Activated CD8-positive, alpha-beta T cell treated with anti-CD3 and anti-CD28 coated beads for 36 hours (primary cell): ENCODE results near the gene HNRNPAB. TPM values are rescaled to one million over a fixed set of nuclear protein-coding genes. Genes with fewer than 3 reads are reported as not detected.

Experiments used
- ATAC-seq: fragments of 200-7000 bp; cut with Tn5 transposase; one replicate; pipeline ENCODE4 v1.10.0; 2021; ENCODE audit warnings: mild to moderate bottlenecking, moderate library complexity
- CTCF ChIA-PET: fragments of 350-600 bp; sonication (Branson Sonifier 250); formaldehyde crosslinking; loops from one replicate; lab custom pipeline; 2021; ENCODE audit warnings: antibody characterized with exemption; lab: Charles Lee
- POLR2A ChIA-PET: fragments of 350-600 bp; sonication (Branson Sonifier 250); formaldehyde crosslinking; loops from one replicate; lab custom pipeline; 2021; ENCODE audit warnings: antibody characterized with exemption; lab: Charles Lee
- DNase-seq: peaks from one replicate; pipeline ENCODE4 v3.0.0-alpha.2; 2020
- H3K27ac Mint-ChIP-seq: one replicate; pipeline ENCODE4 v1.8.0; 2021; ENCODE audit warnings: mild to moderate bottlenecking, mixed read lengths
- H3K27me3 Mint-ChIP-seq: one replicate; pipeline ENCODE4 v1.8.0; 2021; ENCODE audit warnings: mixed read lengths
- H3K36me3 Mint-ChIP-seq: one replicate; pipeline ENCODE4 v1.8.0; 2021; ENCODE audit warnings: low read depth, mixed read lengths
- H3K4me1 Mint-ChIP-seq: one replicate; pipeline ENCODE4 v1.8.0; 2021; ENCODE audit warnings: low read depth, mixed read lengths
- H3K4me3 Mint-ChIP-seq: one replicate; pipeline ENCODE4 v1.8.0; 2021; ENCODE audit warnings: mild to moderate bottlenecking, moderate library complexity, mixed read lengths
- H3K9me3 Mint-ChIP-seq: one replicate; pipeline ENCODE4 v1.8.0; 2021; ENCODE audit warnings: mixed read lengths
- CTCF ChIP-seq: fragments of 200-600 bp; IDR thresholded peaks from one replicate; pipeline ENCODE4 v1.8.0; 2022; ENCODE audit warnings: antibody characterized with exemption, mild to moderate bottlenecking
- intact Hi-C: fragments of 100-400 bp; cut with micrococcal nuclease; formaldehyde crosslinking; loops from one replicate; pipeline ENCODE4 v1.10.0; 2022
- total RNA-seq, 2 experiments: library from RNA; stranded (reverse); gene quantifications; one replicate each; pipeline ENCODE4 v1.2.3, GENCODE V29; 2021

Gene HNRNPAB
- total RNA-seq, 2 experiments from 2014 or later, result 392 to 399 TPM

GRCh38 chr5:178198706-178199105 is 5.6 kb upstream of the HNRNPAB start:
- no peak for TF ChIP-seq CTCF
- no peaks in the 10 kb centered on the region for H3K27me3 Mint-ChIP-seq
- ATAC-seq (no peak), DNase-seq (no peak)
- ChIA-PET CTCF (no interaction called here), POLR2A (interaction anchor here (0.8 kb wide), 1 partner anchor 54 kb away, joined by 3 read pairs; no protein-coding TSS in a partner anchor)
- no peak overlapping the region for H3K4me3 Mint-ChIP-seq
- no peaks in the 10 kb centered on the region for H3K36me3 Mint-ChIP-seq
- H3K27ac Mint-ChIP-seq, result no peak overlapping the region
- intact Hi-C loops, result no loop called here
- H3K4me1 Mint-ChIP-seq, result peaks cover 16% of the 10 kb centered on the region
- H3K9me3 Mint-ChIP-seq, result no peaks in the 10 kb centered on the region

- peaks cover 2% of the 10 kb centered on the region for H3K27me3 Mint-ChIP-seq
- POLR2A ChIA-PET, result interaction anchor here (0.7 kb wide), 1 partner anchor 14 kb away, joined by 3 read pairs; no protein-coding TSS in a partner anchor
- no peak for TF ChIP-seq CTCF
- peaks cover 3% of the 10 kb centered on the region for H3K36me3 Mint-ChIP-seq
- H3K4me1 Mint-ChIP-seq, result peaks cover 9% of the 10 kb centered on the region
- H3K9me3 Mint-ChIP-seq, result no peaks in the 10 kb centered on the region
- intact Hi-C loops, result no loop called here
- DNase-seq, result no peak
- ATAC-seq, result no peak
- CTCF ChIA-PET, result no interaction called here
- H3K27ac Mint-ChIP-seq, result no peak overlapping the region
- no peak overlapping the region for H3K4me3 Mint-ChIP-seq
These were observed 4.5 kb upstream of the HNRNPAB start for GRCh38 chr5:178199581-178200434.

- CTCF ChIA-PET, result no interaction called here
- Mint-ChIP-seq H3K27me3 (peaks cover 2% of the 10 kb centered on the region), H3K4me1 (peaks cover 16% of the 10 kb centered on the region), H3K9me3 (no peaks in the 10 kb centered on the region), H3K4me3 (no peak overlapping the region), H3K36me3 (peaks cover 15% of the 10 kb centered on the region), H3K27ac (no peak overlapping the region)
- POLR2A ChIA-PET, result interaction anchor here (1.0 to 2.1 kb wide), 3 partner anchors 8 to 27 kb away, joined by 3 to 9 read pairs (median 4); no protein-coding TSS in a partner anchor
- ATAC-seq, result no peak
- TF ChIP-seq CTCF, result no peak
- no peak for DNase-seq
- intact Hi-C loops, result no loop called here
These were observed 3.0 kb upstream of the HNRNPAB start for GRCh38 chr5:178201221-178201926.

GRCh38 chr5:178201927-178202235 is 2.5 kb upstream of the HNRNPAB start:
- ChIA-PET POLR2A (interaction anchor here (1.0 to 2.1 kb wide), 3 partner anchors 8 to 27 kb away, joined by 3 to 9 read pairs (median 4); no protein-coding TSS in a partner anchor), CTCF (no interaction called here)
- Mint-ChIP-seq H3K27me3 (peaks cover 2% of the 10 kb centered on the region), H3K4me1 (peaks cover 21% of the 10 kb centered on the region), H3K4me3 (peak overlapping the region; percentile 22), H3K36me3 (peaks cover 20% of the 10 kb centered on the region), H3K9me3 (no peaks in the 10 kb centered on the region), H3K27ac (no peak overlapping the region)
- ATAC-seq, result no peak
- no peak for TF ChIP-seq CTCF
- intact Hi-C loops, result no loop called here
- no peak for DNase-seq
